ENCODE data around the gene SARNP.

DNA sequence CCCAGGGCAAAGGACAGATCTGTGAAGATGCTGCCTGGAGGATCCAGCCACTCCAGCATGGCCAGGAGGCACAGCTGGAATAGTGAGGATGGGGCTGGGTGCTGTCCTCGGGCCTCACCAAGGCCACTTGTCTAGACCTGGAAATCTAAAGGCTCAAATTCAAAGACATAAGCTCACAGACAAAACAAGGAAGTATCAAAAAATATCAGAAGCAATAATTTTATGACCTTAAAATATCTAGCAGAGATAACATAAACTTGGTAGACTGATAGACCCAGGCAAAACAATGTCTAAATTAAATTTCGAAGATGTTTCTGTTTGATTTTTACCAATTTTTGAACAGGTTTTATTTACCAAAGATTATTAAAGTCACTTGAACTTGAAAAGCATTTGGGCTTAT is 47.8 kb upstream of the SARNP start:
- TF ChIP-seq, protein P1, sequence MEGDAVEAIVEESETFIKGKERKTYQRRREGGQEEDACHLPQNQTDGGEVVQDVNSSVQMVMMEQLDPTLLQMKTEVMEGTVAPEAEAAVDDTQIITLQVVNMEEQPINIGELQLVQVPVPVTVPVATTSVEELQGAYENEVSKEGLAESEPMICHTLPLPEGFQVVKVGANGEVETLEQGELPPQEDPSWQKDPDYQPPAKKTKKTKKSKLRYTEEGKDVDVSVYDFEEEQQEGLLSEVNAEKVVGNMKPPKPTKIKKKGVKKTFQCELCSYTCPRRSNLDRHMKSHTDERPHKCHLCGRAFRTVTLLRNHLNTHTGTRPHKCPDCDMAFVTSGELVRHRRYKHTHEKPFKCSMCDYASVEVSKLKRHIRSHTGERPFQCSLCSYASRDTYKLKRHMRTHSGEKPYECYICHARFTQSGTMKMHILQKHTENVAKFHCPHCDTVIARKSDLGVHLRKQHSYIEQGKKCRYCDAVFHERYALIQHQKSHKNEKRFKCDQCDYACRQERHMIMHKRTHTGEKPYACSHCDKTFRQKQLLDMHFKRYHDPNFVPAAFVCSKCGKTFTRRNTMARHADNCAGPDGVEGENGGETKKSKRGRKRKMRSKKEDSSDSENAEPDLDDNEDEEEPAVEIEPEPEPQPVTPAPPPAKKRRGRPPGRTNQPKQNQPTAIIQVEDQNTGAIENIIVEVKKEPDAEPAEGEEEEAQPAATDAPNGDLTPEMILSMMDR (IDR thresholded peaks at IDR 0.05): no peak
- no peak for TF ChIP-seq POLR2A (IDR thresholded peaks at IDR 0.05)
